C4-2B (cell line): ENCODE measurements around the gene MLXIP.

Experiments used
- H3K27ac ChIP-seq: fragments of 450-650 bp; 2 replicates; pipeline ENCODE4 v1.5.1; 2017
- ZFX ChIP-seq: fragments of 450-650 bp; IDR thresholded peaks from 2 replicates; pipeline ENCODE4 v1.6.1; 2017
- TF ChIP-seq, protein P1 (sequence below): fragments of 450-650 bp; conservative IDR thresholded peaks from 2 replicates; pipeline ENCODE4 v1.5.1; 2017; ENCODE audit warnings: mild to moderate bottlenecking

Gene MLXIP

GRCh38 chr12:122078141-122079032, at the start of gene MLXIP:
MLXIP (plus strand) TSS chr12:122078756; CDS start chr12:122078854, 98 bp downstream.
- TF ChIP-seq, protein P1, sequence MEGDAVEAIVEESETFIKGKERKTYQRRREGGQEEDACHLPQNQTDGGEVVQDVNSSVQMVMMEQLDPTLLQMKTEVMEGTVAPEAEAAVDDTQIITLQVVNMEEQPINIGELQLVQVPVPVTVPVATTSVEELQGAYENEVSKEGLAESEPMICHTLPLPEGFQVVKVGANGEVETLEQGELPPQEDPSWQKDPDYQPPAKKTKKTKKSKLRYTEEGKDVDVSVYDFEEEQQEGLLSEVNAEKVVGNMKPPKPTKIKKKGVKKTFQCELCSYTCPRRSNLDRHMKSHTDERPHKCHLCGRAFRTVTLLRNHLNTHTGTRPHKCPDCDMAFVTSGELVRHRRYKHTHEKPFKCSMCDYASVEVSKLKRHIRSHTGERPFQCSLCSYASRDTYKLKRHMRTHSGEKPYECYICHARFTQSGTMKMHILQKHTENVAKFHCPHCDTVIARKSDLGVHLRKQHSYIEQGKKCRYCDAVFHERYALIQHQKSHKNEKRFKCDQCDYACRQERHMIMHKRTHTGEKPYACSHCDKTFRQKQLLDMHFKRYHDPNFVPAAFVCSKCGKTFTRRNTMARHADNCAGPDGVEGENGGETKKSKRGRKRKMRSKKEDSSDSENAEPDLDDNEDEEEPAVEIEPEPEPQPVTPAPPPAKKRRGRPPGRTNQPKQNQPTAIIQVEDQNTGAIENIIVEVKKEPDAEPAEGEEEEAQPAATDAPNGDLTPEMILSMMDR = no peak
- TF ChIP-seq ZFX = peak; percentile 88; the same call in 1 of the 2 replicates
- peak within 1 kb of the TSS; percentile 75 for H3K27ac ChIP-seq

DNA sequence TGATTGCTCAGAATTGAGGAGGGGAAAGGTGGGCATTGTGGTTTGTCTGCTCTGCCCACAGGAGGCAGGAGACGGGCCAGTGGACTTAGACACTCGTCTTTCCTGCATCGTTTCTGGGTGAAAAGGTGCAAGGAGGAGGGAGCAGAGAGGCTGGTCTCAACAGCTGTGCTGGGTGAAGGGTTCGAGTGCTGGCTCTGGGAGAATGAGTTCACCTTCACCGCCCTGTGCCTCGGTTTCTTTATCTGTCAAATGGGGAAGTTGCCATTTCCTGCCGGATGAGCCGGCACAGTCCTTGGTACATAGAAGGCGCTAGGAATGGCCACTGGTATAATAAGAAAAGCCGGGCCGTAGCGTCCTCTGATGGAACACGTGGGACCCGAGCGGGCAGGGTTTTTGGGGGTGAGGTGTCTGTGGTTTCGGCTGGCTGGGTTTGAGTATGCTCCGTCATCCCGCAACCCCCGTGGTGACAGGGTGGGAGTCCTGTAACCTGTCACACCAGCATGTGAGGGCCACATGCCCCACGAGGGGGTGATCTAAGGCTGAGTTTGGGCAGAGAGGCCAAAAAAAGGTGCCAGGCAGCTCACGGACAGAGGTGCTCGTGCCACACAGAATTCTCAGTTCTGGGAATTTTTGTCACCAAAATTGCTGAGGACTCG, 49.5 kb upstream of the MLXIP start:
- TF ChIP-seq, protein P1 = no peak
- TF ChIP-seq ZFX = no peak
- no peak overlapping the region for H3K27ac ChIP-seq

DNA sequence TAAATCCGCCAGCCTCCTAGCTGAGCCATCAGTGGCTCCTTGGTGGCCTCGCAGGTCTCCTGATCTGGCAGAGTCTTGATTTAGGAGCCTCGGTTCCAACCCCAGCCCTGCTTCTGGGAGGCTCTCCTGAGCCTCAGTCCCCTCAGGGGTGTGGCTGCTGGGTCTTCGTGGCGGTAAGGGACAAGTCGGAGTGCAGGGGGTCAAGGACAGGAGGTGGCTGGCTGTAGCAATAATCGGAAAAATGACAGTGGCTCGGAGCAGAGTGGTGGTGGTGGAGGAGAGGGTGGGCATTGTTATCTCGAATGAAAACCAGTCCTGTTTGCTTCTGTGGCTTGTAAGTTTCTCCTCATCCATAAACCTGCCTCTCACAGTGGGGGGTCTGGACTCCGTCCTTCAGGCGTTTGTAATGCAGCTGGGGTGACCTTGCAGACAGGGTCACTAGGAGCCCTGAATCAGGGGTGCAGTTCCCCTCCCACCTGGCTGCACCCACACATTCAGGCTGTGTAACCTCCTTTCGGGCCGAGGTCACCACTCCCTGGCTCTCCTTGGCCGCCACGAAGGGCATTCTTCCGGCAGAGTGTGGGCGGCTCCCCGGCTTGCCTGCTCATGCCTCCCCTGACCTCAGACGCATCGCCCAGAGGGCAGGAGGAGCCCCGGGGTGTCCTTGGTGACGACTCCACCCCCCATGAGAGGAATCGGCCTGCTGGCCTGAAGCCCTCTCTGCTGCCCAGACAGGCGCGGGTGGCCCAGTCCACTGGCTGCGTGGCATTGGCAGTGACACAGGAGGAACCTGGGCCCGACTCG, 48.7 kb upstream of the MLXIP start:
- TF ChIP-seq ZFX = no peak
- TF ChIP-seq, protein P1 = no peak
- no peak overlapping the region for H3K27ac ChIP-seq

- H3K27ac ChIP-seq = no peak overlapping the region
- no peak for TF ChIP-seq ZFX
- TF ChIP-seq, protein P1 = no peak
Measured at GRCh38 chr12:122030424-122031035, 48.0 kb upstream of the MLXIP start.

DNA sequence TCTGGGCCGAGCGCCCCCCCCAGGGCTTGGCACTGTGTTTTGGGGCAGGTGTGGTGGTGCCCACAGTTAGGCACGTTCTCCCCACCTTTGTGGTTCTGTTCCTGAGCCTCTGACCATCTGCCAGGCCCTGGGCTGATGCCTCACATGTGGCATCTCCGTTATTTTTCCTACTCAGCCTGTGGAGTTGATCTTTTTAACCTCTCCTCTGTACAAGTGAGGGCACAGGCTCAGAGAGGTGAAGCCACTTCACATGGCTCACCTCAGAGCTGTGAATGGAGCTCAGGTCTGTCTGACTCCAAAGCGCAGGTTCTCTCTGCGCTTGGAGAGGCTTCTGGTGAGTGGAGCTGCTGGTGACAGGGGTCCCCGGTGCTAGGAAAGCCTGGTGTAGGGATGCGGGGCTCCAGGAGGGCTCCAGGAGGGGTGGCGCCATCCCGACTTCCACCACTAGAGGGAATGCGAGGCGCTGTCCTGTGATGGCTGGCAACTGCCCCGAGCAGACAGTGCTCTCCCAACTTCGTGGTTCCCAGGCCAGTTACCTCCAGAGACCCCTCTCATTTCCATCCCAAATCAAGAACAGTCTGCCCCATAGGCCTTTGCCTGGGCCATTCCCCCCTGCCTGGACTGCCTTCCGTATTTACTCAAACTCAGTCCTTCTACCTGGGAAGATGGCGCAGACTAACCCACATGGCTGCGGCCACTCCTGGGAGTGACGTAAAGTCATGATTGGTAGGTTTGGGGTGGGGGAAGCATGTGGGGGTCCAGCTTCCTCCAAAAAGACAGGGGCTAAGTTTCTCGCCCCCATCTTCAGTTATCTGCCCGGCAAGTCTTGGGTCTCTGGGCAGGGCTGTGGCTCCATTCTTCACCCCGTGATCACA, 47.0 kb upstream of the MLXIP start:
- no peak overlapping the region for H3K27ac ChIP-seq
- TF ChIP-seq ZFX = no peak
- TF ChIP-seq, protein P1 = peak; percentile 80

GRCh38 chr12:122032580-122032979, 46.0 kb upstream of the MLXIP start:
- no peak for TF ChIP-seq ZFX
- TF ChIP-seq, protein P1 = no peak
- H3K27ac ChIP-seq = no peak overlapping the region
